PFSK-1 (cell line): ENCODE results near the gene SAMSN1.

Experiments
- FOXP2 ChIP-seq: optimal IDR thresholded peaks from 2 replicates; pipeline ENCODE3; 2011; ENCODE audit warnings: borderline replicate concordance, control low read depth, inconsistent platforms; ENCODE audit not compliant: insufficient read depth; ENCODE audit errors: extremely low read length, extremely low read depth
- POLR2AphosphoS5 ChIP-seq: IDR thresholded peaks from 2 replicates; pipeline ENCODE4 v1.6.1; 2012; ENCODE audit warnings: low read depth, mild to moderate bottlenecking, control low read depth, low read length, moderate library complexity
- SIN3A ChIP-seq: IDR thresholded peaks from 2 replicates; pipeline ENCODE4 v1.6.1; 2012; ENCODE audit warnings: mild to moderate bottlenecking, low read length, moderate library complexity, borderline replicate concordance; ENCODE audit not compliant: insufficient read depth
- TAF1 ChIP-seq: IDR thresholded peaks from 2 replicates; pipeline ENCODE4 v1.6.1; 2012; ENCODE audit warnings: low read length, control low read depth, borderline replicate concordance; ENCODE audit not compliant: insufficient read depth
- TF ChIP-seq, protein P1 (sequence below), 2 experiments: IDR thresholded peaks; 2 replicates each; pipeline versions ENCODE4 v1.6.1 to v1.8.0; 2011 to 2012; ENCODE audit warnings: low read depth in 2 of 2, low read length in 2 of 2, control low read depth in 1 of 2, inconsistent platforms in 1 of 2, mild to moderate bottlenecking in 1 of 2, moderate library complexity in 1 of 2; ENCODE audit not compliant: insufficient read depth in 1 of 2

Gene SAMSN1

GRCh38 chr21:14585122-14585521 lies 39.0 kb upstream of the SAMSN1 start:
- TF ChIP-seq TAF1, result no peak
- TF ChIP-seq, protein P1, sequence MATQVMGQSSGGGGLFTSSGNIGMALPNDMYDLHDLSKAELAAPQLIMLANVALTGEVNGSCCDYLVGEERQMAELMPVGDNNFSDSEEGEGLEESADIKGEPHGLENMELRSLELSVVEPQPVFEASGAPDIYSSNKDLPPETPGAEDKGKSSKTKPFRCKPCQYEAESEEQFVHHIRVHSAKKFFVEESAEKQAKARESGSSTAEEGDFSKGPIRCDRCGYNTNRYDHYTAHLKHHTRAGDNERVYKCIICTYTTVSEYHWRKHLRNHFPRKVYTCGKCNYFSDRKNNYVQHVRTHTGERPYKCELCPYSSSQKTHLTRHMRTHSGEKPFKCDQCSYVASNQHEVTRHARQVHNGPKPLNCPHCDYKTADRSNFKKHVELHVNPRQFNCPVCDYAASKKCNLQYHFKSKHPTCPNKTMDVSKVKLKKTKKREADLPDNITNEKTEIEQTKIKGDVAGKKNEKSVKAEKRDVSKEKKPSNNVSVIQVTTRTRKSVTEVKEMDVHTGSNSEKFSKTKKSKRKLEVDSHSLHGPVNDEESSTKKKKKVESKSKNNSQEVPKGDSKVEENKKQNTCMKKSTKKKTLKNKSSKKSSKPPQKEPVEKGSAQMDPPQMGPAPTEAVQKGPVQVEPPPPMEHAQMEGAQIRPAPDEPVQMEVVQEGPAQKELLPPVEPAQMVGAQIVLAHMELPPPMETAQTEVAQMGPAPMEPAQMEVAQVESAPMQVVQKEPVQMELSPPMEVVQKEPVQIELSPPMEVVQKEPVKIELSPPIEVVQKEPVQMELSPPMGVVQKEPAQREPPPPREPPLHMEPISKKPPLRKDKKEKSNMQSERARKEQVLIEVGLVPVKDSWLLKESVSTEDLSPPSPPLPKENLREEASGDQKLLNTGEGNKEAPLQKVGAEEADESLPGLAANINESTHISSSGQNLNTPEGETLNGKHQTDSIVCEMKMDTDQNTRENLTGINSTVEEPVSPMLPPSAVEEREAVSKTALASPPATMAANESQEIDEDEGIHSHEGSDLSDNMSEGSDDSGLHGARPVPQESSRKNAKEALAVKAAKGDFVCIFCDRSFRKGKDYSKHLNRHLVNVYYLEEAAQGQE (IDR thresholded peaks at IDR 0.05; ENCODE audit: insufficient read depth in 1 of 2, low read depth in 2 of 2, low read length in 2 of 2), result no peak
- TF ChIP-seq SIN3A, result no peak
- TF ChIP-seq POLR2AphosphoS5, result no peak
- no peak for TF ChIP-seq FOXP2

DNA sequence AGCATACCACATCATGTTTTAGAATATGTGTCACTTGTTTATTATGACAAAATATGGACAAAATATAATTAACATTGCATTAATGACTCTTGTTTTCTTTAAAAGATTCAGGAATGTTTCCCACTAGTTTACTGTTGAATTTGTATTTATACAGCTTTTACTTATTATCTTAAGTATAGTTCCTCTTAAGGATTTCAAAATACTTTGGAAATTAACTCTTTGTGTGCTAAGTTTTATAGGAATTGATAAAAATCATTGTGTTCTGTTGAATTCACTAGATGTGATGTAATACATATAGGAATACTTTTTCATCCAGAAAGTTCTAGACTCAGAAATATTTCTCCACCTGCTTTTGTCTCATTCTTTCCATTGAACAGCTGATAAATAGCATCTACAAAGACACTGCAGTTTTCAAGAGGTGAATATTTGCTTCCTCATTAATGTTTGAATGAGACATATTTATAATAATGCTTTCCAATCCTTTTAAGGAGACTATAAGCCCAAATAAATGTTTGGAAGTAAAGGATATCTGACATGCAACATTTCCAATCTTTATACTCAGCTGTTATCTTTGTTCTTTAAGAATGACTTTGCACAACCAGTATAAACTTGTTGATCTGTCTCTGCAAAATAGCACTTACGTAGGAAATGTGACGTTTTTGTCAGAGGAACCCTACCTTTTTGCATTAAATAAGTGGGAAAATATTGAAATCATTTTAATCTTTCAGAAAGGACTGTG lies 38.4 kb upstream of the SAMSN1 start:
- TF ChIP-seq SIN3A (no peak), FOXP2 (no peak), POLR2AphosphoS5 (no peak), TAF1 (no peak)
- TF ChIP-seq, protein P1 (IDR thresholded peaks at IDR 0.05; ENCODE audit: insufficient read depth in 1 of 2, low read depth in 2 of 2, low read length in 2 of 2), result no peak

DNA sequence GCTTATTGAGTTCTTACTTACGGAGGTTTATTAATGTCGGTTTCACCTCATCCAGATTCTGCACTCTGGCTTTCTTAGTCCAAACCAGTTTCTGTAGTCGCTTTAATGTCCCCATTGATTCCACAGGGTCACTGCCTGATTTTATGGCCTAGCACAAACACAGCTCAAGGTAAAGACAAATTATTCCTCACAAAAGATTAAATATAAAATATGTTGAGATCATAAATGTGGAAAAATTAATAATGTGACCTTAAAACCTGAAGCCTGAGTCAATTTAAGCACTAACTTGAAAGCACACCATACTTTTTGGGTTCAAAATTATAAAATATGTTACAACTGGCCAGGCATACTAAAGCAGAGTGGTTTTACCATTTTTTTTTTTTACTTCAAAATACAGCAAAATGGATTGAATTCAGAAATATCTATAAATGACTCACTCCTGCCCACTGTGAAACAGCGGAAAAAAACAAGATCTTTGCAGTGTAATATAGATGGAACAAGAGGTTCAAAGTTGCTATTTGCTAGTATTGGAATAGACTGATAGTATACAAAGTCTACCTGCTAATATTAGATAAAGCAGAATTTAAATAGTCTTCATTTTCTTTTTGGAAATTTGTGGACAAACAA lies 37.6 kb upstream of the SAMSN1 start:
- TF ChIP-seq POLR2AphosphoS5, result no peak
- TF ChIP-seq, protein P1 (IDR thresholded peaks at IDR 0.05; ENCODE audit: insufficient read depth in 1 of 2, low read depth in 2 of 2, low read length in 2 of 2), result no peak
- TF ChIP-seq TAF1, result no peak
- TF ChIP-seq SIN3A, result no peak
- no peak for TF ChIP-seq FOXP2

GRCh38 chr21:14582934-14583628 lies 37.0 kb upstream of the SAMSN1 start:
- TF ChIP-seq, protein P1 (IDR thresholded peaks at IDR 0.05; ENCODE audit: insufficient read depth in 1 of 2, low read depth in 2 of 2, low read length in 2 of 2), result no peak
